ENCODE results near the gene MTHFD2L.
"Not testable (repeated sequence)": the region's sequence is repeated elsewhere in the genome, so short reads cannot be mapped to it uniquely, and the experiment has no call there.

MTHFD2L gene

GRCh38 chr4:74190332-74190731 lies 32.4 kb downstream of the MTHFD2L start:
- no peak for ATAC-seq

- ATAC-seq, result no peak
These were observed 33.0 kb downstream of the MTHFD2L start for GRCh38 chr4:74190919-74191397.

- no peak for ATAC-seq
These were observed 39.2 kb downstream of the MTHFD2L start for GRCh38 chr4:74197080-74197479.

GRCh38 chr4:74202062-74202586 lies 44.2 kb downstream of the MTHFD2L start:
- ATAC-seq, result no peak

GRCh38 chr4:74203467-74203866 lies 45.5 kb downstream of the MTHFD2L start:
- no peak for ATAC-seq

GRCh38 chr4:74205046-74205445 lies 47.1 kb downstream of the MTHFD2L start:
- ATAC-seq, result no peak

- no peak for ATAC-seq
These were observed 47.6 kb downstream of the MTHFD2L start for GRCh38 chr4:74205559-74205958.

- no peak for ATAC-seq
These were observed 48.3 kb downstream of the MTHFD2L start for GRCh38 chr4:74206088-74206825.

- not testable (repeated sequence) for ATAC-seq
These were observed 56.7 kb downstream of the MTHFD2L start for GRCh38 chr4:74214457-74215159.

- not testable (repeated sequence) for ATAC-seq
These were observed 57.3 kb downstream of the MTHFD2L start for GRCh38 chr4:74215236-74215635.

- ATAC-seq, result no peak
These were observed 59.4 kb downstream of the MTHFD2L start for GRCh38 chr4:74217365-74217764.

GRCh38 chr4:74218201-74218600 lies 60.3 kb downstream of the MTHFD2L start:
- no peak for ATAC-seq

- ATAC-seq, result no peak
These were observed 61.3 kb downstream of the MTHFD2L start for GRCh38 chr4:74219240-74219639.

GRCh38 chr4:74223098-74223497 lies 65.2 kb downstream of the MTHFD2L start:
- ATAC-seq, result no peak

- peak; percentile 38 to 70 for ATAC-seq
These were observed 65.9 kb downstream of the MTHFD2L start for GRCh38 chr4:74223801-74224200.

- ATAC-seq, result peak; percentile 72 to 75
These were observed 71.0 kb downstream of the MTHFD2L start for GRCh38 chr4:74228691-74229640.

- peak; percentile 37 to 48 for ATAC-seq
These were observed 73.1 kb downstream of the MTHFD2L start for GRCh38 chr4:74230902-74231499.

GRCh38 chr4:74235135-74235534 lies 77.2 kb downstream of the MTHFD2L start:
- ATAC-seq, result no peak

- ATAC-seq, result no peak
These were observed 79.6 kb downstream of the MTHFD2L start for GRCh38 chr4:74237425-74237966.

- ATAC-seq, result no peak
These were observed 86.1 kb downstream of the MTHFD2L start for GRCh38 chr4:74244049-74244448.

- ATAC-seq, result no peak
These were observed 95.0 kb downstream of the MTHFD2L start for GRCh38 chr4:74252933-74253332.

GRCh38 chr4:74254386-74254785 lies 96.5 kb downstream of the MTHFD2L start:
- ATAC-seq, result no peak

Measured in activated CD4-positive, CD25-positive, alpha-beta regulatory T cell treated with anti-CD3 and anti-CD28 coated beads, Interleukin-2, amount 50 U/mL, for 24 hours (primary cell).